A549 (cell line): Measurements from ENCODE around the gene RTCB. TPM values are rescaled to one million over a fixed set of nuclear protein-coding genes. Genes with fewer than 3 reads are reported as not detected.

ENCODE experiments used
- ATAC-seq, 2 experiments: fragments of 200-7000 bp in 1 of 2; fragments of >200 bp in 1 of 2; cut with Nextera tagmentation in 1 of 2; cut with Tn5 transposase in 1 of 2; 3 replicates each; pipeline versions ENCODE4 v1.8.0 to v1.9.1; 2018 to 2020; ENCODE audit warnings: mild to moderate bottlenecking in 1 of 2, moderate library complexity in 1 of 2
- CTCF ChIA-PET: fragments of 300-600 bp; sonication (Branson Sonifier 250); formaldehyde crosslinking; extraction: SDS; loops from one replicate; lab custom pipeline; 2021; ENCODE audit warnings: antibody characterized with exemption, inconsistent platforms; lab: Yijun Ruan, JAX
- POLR2A ChIA-PET: fragments of 350-600 bp; formaldehyde crosslinking; extraction: SDS; loops from one replicate; lab custom pipeline; 2021; ENCODE audit warnings: antibody characterized with exemption, inconsistent platforms; lab: Yijun Ruan, JAX
- DNase-seq, 2 experiments: peaks; one replicate each; pipeline versions ENCODE4 v3.0.0 to v3.0.0-alpha.2; 2011 to 2016; ENCODE audit warnings: low read depth in 1 of 2, low spot score in 1 of 2
- FAIRE-seq: peaks from 2 replicates; lab custom pipeline; 2011; peaks lifted over from hg19 to GRCh38; lab: Jason Lieb, UNC
- H3K27ac ChIP-seq, 2 experiments: fragments of >200 bp; sonication (Bioruptor Twin); formaldehyde crosslinking; 3 replicates each; pipeline ENCODE4 v1.5.1; 2016 to 2017
- H3K4me1 ChIP-seq: fragments of >200 bp; sonication (Bioruptor Twin); formaldehyde crosslinking; 3 replicates; pipeline ENCODE4 v1.6.1; 2016
- H3K4me2 ChIP-seq: fragments of >200 bp; sonication (Bioruptor Twin); formaldehyde crosslinking; 3 replicates; pipeline ENCODE4 v1.6.1; 2016
- H3K4me3 ChIP-seq: fragments of >200 bp; sonication (Bioruptor Twin); formaldehyde crosslinking; 3 replicates; pipeline ENCODE4 v1.5.1; 2016
- H3K9me3 ChIP-seq: fragments of >200 bp; sonication (Bioruptor Twin); formaldehyde crosslinking; 3 replicates; pipeline ENCODE4 v1.6.1; 2016
- BCL3 ChIP-seq: fragments of >200 bp; sonication (Bioruptor Twin); formaldehyde crosslinking; IDR thresholded peaks from 3 replicates; pipeline ENCODE4 v1.6.1; 2016
- CBX2 ChIP-seq: fragments of 200-600 bp; sonication (generic); IDR thresholded peaks from 2 replicates; pipeline ENCODE4 v1.6.1; 2016; ENCODE audit warnings: low read depth, mild to moderate bottlenecking, borderline replicate concordance
- CBX8 ChIP-seq: fragments of 200-600 bp; sonication (generic); IDR thresholded peaks from 2 replicates; pipeline ENCODE4 v1.6.1; 2016
- CEBPB ChIP-seq, 2 experiments: fragments of >200 bp in 1 of 2; sonication (Bioruptor Twin) in 1 of 2; formaldehyde crosslinking in 1 of 2; IDR thresholded peaks; 2 replicates each; pipeline ENCODE4 v1.6.1; 2012 to 2016
- CTCF ChIP-seq: fragments of >200 bp; sonication (Bioruptor Twin); formaldehyde crosslinking; IDR thresholded peaks from 3 replicates; pipeline ENCODE4 v1.5.1; 2016
- EHMT2 ChIP-seq: fragments of 200-600 bp; sonication (generic); IDR thresholded peaks from 2 replicates; pipeline ENCODE4 v1.6.1; 2016; ENCODE audit warnings: antibody characterized with exemption, low read depth, mild to moderate bottlenecking, moderate library complexity
- FOSL2 ChIP-seq, 2 experiments: fragments of 450-650 bp in 1 of 2; fragments of >200 bp in 1 of 2; sonication (Bioruptor Twin) in 1 of 2; formaldehyde crosslinking; IDR thresholded peaks; 2 replicates each; pipeline versions ENCODE4 v1.5.0 to v1.6.1; 2016 to 2020; ENCODE audit warnings: mild to moderate bottlenecking in 1 of 2, moderate library complexity in 1 of 2
- HES2 ChIP-seq: fragments of >200 bp; sonication (Bioruptor Twin); formaldehyde crosslinking; IDR thresholded peaks from 2 replicates; pipeline ENCODE4 v1.6.1; 2016
- HMGXB4 ChIP-seq: fragments of 250-450 bp; sonication (Bioruptor Pico); IDR thresholded peaks from 2 replicates; pipeline ENCODE4 v1.5.0; 2021; ENCODE audit warnings: mild to moderate bottlenecking, moderate library complexity, borderline replicate concordance
- HOXB13 ChIP-seq: fragments of 250-450 bp; sonication (Bioruptor Pico); IDR thresholded peaks from 2 replicates; pipeline ENCODE4 v1.5.0; 2020; ENCODE audit warnings: low read depth, mild to moderate bottlenecking, moderate library complexity
- JUNB ChIP-seq: fragments of >200 bp; sonication (Bioruptor Twin); formaldehyde crosslinking; IDR thresholded peaks from 2 replicates; pipeline ENCODE4 v1.6.1; 2016
- MAFK ChIP-seq: fragments of 450-650 bp; IDR thresholded peaks from 2 replicates; pipeline ENCODE4 v1.6.1; 2014; ENCODE audit not compliant: partially characterized antibody
- MAX ChIP-seq: IDR thresholded peaks from 2 replicates; pipeline ENCODE4 v1.6.1; 2012
- PHF8 ChIP-seq: fragments of 200-600 bp; sonication (generic); IDR thresholded peaks from 2 replicates; pipeline ENCODE4 v1.6.1; 2016; ENCODE audit warnings: low read depth, mild to moderate bottlenecking, antibody characterized with exemption, moderate library complexity, borderline replicate concordance
- RARB ChIP-seq: fragments of 250-450 bp; sonication (Bioruptor Pico); IDR thresholded peaks from 2 replicates; pipeline ENCODE4 v1.8.0; 2021; ENCODE audit warnings: mild to moderate bottlenecking, moderate library complexity
- RCOR1 ChIP-seq: fragments of 150-350 bp; IDR thresholded peaks from 2 replicates; pipeline ENCODE4 v1.6.1; 2014; ENCODE audit warnings: antibody characterized with exemption, low read length, low read depth
- RFX5 ChIP-seq: fragments of 450-650 bp; IDR thresholded peaks from 2 replicates; pipeline ENCODE4 v1.7.1; 2014; ENCODE audit warnings: antibody characterized with exemption, mild to moderate bottlenecking, moderate library complexity
- SMC3 ChIP-seq: fragments of >200 bp; sonication (Bioruptor Twin); formaldehyde crosslinking; IDR thresholded peaks from 3 replicates; pipeline ENCODE4 v1.6.1; 2018; ENCODE audit warnings: inconsistent platforms
- SREBF2 ChIP-seq: fragments of 450-650 bp; IDR thresholded peaks from 2 replicates; pipeline ENCODE4 v1.6.1; 2014; ENCODE audit warnings: mild to moderate bottlenecking, moderate library complexity
- ZNF302 ChIP-seq: fragments of 250-450 bp; sonication (Bioruptor Pico); IDR thresholded peaks from 2 replicates; pipeline ENCODE4 v1.9.0; 2021; ENCODE audit warnings: inconsistent platforms, mild to moderate bottlenecking, moderate library complexity
- ZSCAN20 ChIP-seq: fragments of 250-450 bp; sonication (Bioruptor Pico); IDR thresholded peaks from 2 replicates; pipeline ENCODE4 v1.8.0; 2022; ENCODE audit warnings: mild to moderate bottlenecking, moderate library complexity
- WGBS: methylation state at CpG from one replicate; pipeline ENCODE4 v1.1.6; 2017; ENCODE audit errors: missing lambda C conversion rate; 5-methylcytosine and 5-hydroxymethylcytosine counted together
- polyA plus RNA-seq, 4 experiments: library from polyadenylated mRNA; depleted of rRNA in 3 of 4; stranded (reverse); fragments of >200 nt; fragmentation: RNase III in 1 of 4; extraction: RNeasy Plus Mini Kit Qiagen cat#74134 plus additional on column Dnase treatment in 1 of 4; gene quantifications; 2 replicates in 3 of 4; 3 replicates in 1 of 4; pipeline ENCODE4 v1.2.3, GENCODE V29; 2011 to 2017

Gene RTCB
- polyA plus RNA-seq, 2 of the 4 experiments (the other 2 are of a cell fraction): 93.3 to 122 TPM

GRCh38 chr22:32342977-32343376 is 69.1 kb downstream of the RTCB start (continued):
- TF ChIP-seq HMGXB4 (CRISPR knock-in tag): no peak
- TF ChIP-seq FOSL2 (IDR thresholded peaks at IDR 0.05): no peak
- no peak for TF ChIP-seq FOSL2 (CRISPR knock-in tag; IDR thresholded peaks at IDR 0.05)
- no peak for TF ChIP-seq SREBF2
- TF ChIP-seq RARB (CRISPR knock-in tag): no peak
- TF ChIP-seq HES2: no peak

- ChIA-PET CTCF (no interaction called here), POLR2A (no interaction called here)
- ATAC-seq (peak in 1 of 2 experiments; percentile 34; a peak in 1 of 6 replicates), DNase-seq (no peak), FAIRE-seq (no peak)
- Histone ChIP-seq H3K9me3 (no peaks in the 10 kb centered on the region), H3K4me3 (no peak overlapping the region), H3K4me1 (no peaks in the 10 kb centered on the region), H3K4me2 (no peak overlapping the region), H3K27ac (no peak overlapping the region)
- 43% methylated on average over 13 of the region's 13 CpGs for WGBS
- no peak for TF ChIP-seq PHF8
- no peak for TF ChIP-seq RCOR1
- TF ChIP-seq JUNB: no peak
- TF ChIP-seq CBX8: no peak
These were observed 70.8 kb downstream of the RTCB start for GRCh38 chr22:32341122-32341740.

- ChIA-PET CTCF (interaction anchor here (1.1 kb wide), 1 partner anchor 9 kb away, joined by 4 read pairs; no protein-coding TSS in a partner anchor), POLR2A (no interaction called here)
- H3K4me1 ChIP-seq: no peaks in the 10 kb centered on the region
- FAIRE-seq (no peak), ATAC-seq (no peak), DNase-seq (no peak)
- TF ChIP-seq CEBPB (IDR thresholded peaks at IDR 0.05) (no peak), EHMT2 (no peak), CBX2 (no peak), ZSCAN20 (no peak), RCOR1 (no peak), BCL3 (no peak), CBX8 (no peak)
- H3K4me3 ChIP-seq: no peak overlapping the region
- no peak overlapping the region for H3K27ac ChIP-seq
- 47% methylated on average over 8 of the region's 11 CpGs for WGBS
- no peak overlapping the region for H3K4me2 ChIP-seq
- no peaks in the 10 kb centered on the region for H3K9me3 ChIP-seq
These were observed 71.6 kb downstream of the RTCB start for GRCh38 chr22:32340411-32340810.

- no peak overlapping the region for H3K4me3 ChIP-seq
- TF ChIP-seq CTCF (no peak), MAX (no peak), HOXB13 (CRISPR knock-in tag) (no peak), SMC3 (no peak), JUNB (no peak), PHF8 (no peak), RFX5 (no peak), ZNF302 (CRISPR knock-in tag) (no peak), MAFK (no peak)
- TF ChIP-seq, all 56 proteins: peak for 0
- ChIA-PET CTCF (interaction anchor here (1.1 kb wide), 1 partner anchor 10 kb away, joined by 4 read pairs; no protein-coding TSS in a partner anchor), POLR2A (no interaction called here)
- no peak for FAIRE-seq
- Histone ChIP-seq H3K4me1 (no peaks in the 10 kb centered on the region), H3K27ac (no peak overlapping the region), H3K9me3 (no peaks in the 10 kb centered on the region), H3K4me2 (no peak overlapping the region)
- DNase-seq: no peak
- WGBS: 50% methylated on average over 22 of the region's 23 CpGs
- no peak for ATAC-seq
These were observed 72.6 kb downstream of the RTCB start for GRCh38 chr22:32339190-32340012.
